Loucy (cell line): ENCODE measurements around the gene SASH1.

Source experiments
- H2AFZ ChIP-seq: fragments of 200-600 bp; sonication (generic); 2 replicates; pipeline ENCODE4 v1.6.0; 2016; ENCODE audit warnings: antibody characterized with exemption, mild to moderate bottlenecking, low read length, moderate library complexity
- H3F3A ChIP-seq: fragments of 200-600 bp; 2 replicates; pipeline ENCODE4 v1.6.0; 2016; ENCODE audit warnings: antibody characterized with exemption, low read depth, mild to moderate bottlenecking
- H3K27me3 ChIP-seq: fragments of 200-600 bp; sonication (generic); 2 replicates; pipeline ENCODE4 v1.6.1; 2014; ENCODE audit warnings: low read length, mild to moderate bottlenecking; ENCODE audit not compliant: insufficient read depth, poor library complexity, severe bottlenecking
- H3K36me3 ChIP-seq: fragments of 200-600 bp; sonication (generic); 2 replicates; pipeline ENCODE4 v1.6.1; 2016; ENCODE audit warnings: low read length; ENCODE audit not compliant: insufficient read depth
- H3K4me1 ChIP-seq: fragments of 200-600 bp; sonication (generic); 2 replicates; pipeline ENCODE4 v1.5.1; 2014; ENCODE audit warnings: low read length, mild to moderate bottlenecking; ENCODE audit not compliant: insufficient read depth, poor library complexity, severe bottlenecking
- H3K4me2 ChIP-seq: fragments of 200-600 bp; sonication (generic); 2 replicates; pipeline ENCODE4 v1.6.0; 2014; ENCODE audit warnings: antibody characterized with exemption, low read length, low read depth, mild to moderate bottlenecking; ENCODE audit not compliant: poor library complexity, severe bottlenecking
- H3K4me3 ChIP-seq: fragments of 200-600 bp; sonication (generic); 2 replicates; pipeline ENCODE4 v1.5.1; 2014; ENCODE audit warnings: low read length, mild to moderate bottlenecking, mixed read lengths; ENCODE audit not compliant: poor library complexity, severe bottlenecking
- H3K79me2 ChIP-seq: fragments of 200-600 bp; sonication (generic); 2 replicates; pipeline ENCODE4 v1.6.1; 2014; ENCODE audit warnings: low read length; ENCODE audit not compliant: insufficient read depth
- H3K9ac ChIP-seq: fragments of 200-600 bp; sonication (generic); 2 replicates; pipeline ENCODE4 v1.6.0; 2014; ENCODE audit warnings: mild to moderate bottlenecking, low read depth, low read length, moderate library complexity; ENCODE audit not compliant: poor library complexity, severe bottlenecking
- H3K9me2 ChIP-seq: fragments of 200-600 bp; sonication (generic); replicated peaks from 2 replicates; pipeline ENCODE4 v1.6.1; 2016; ENCODE audit warnings: low read depth, low read length, mixed read lengths
- H3K9me3 ChIP-seq: fragments of 200-600 bp; sonication (generic); 2 replicates; pipeline ENCODE4 v1.6.1; 2014; ENCODE audit warnings: mild to moderate bottlenecking, antibody characterized with exemption, low read length, low read depth; ENCODE audit not compliant: insufficient read depth
- H4K20me1 ChIP-seq: fragments of 200-600 bp; sonication (generic); 2 replicates; pipeline ENCODE4 v1.6.0; 2014; ENCODE audit warnings: antibody characterized with exemption, low read length, mild to moderate bottlenecking; ENCODE audit not compliant: insufficient read depth, poor library complexity, severe bottlenecking
- EZH2phosphoT487 ChIP-seq: fragments of 200-600 bp; IDR thresholded peaks from 2 replicates; pipeline ENCODE4 v1.6.1; 2018; ENCODE audit warnings: antibody characterized with exemption, mild to moderate bottlenecking, moderate library complexity, borderline replicate concordance
- TF ChIP-seq, protein P1 (sequence below): fragments of 200-600 bp; sonication (generic); conservative IDR thresholded peaks from 2 replicates; pipeline ENCODE4 v1.5.1; 2014; ENCODE audit warnings: mild to moderate bottlenecking, antibody characterized with exemption, low read length

The SASH1 gene

DNA sequence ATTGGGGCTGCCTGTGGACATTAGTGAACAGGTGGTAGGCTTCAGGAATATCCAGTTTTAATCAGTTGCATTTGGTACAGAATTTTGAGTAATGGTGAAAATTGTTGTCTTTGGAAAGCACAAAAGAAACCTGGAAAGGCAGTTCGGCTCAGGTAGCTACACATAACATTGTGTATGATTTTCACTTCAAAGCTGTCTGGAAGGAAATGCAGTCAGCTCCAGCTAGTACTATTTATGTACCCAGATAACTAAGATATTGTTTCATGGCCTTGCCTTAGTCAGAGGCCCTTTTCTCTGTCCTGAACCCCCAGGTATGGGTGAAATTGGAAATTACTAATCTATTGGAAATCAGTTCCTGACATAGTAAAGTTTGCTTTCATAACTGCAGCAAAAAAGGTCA lies 208.6 kb downstream of the SASH1 start:
- no peak overlapping the region for H3K4me2 ChIP-seq
- H3K79me2 ChIP-seq = no peaks in the 10 kb centered on the region

DNA sequence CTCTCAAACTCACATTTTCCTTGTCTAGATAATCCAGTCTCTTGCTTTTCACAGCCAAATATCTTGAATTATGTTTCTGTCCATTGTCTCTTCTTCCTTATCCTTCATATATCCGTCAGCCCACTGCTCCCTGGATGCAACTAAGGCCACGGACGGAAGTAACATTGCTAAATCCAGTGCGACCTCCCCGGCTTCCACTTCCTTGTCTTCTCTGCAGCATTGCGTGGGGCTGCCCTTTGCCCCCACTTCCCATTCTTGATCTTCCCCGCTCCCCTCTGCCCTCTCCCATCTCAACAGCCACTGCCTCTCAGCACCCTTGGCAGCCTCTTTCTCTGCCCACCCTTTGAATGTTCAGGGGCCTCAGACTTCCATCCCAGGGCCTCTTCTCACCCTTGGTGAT lies 213.8 kb downstream of the SASH1 start:
- Histone ChIP-seq H3K79me2 (no peaks in the 10 kb centered on the region), H4K20me1 (no peaks in the 10 kb centered on the region), H3K27me3 (no peaks in the 10 kb centered on the region), H3K4me3 (no peak overlapping the region), H3K36me3 (no peaks in the 10 kb centered on the region), H3K4me1 (peaks cover 13% of the 10 kb centered on the region), H3K9ac (no peak overlapping the region), H2AFZ (no peak overlapping the region), H3K4me2 (no peak overlapping the region), H3K9me3 (no peaks in the 10 kb centered on the region), H3K9me2 (no peaks in the 10 kb centered on the region), H3F3A (peaks cover 4% of the 10 kb centered on the region; the same call in 1 of the 2 replicates)
- TF ChIP-seq EZH2phosphoT487 = no peak
- TF ChIP-seq, protein P1, sequence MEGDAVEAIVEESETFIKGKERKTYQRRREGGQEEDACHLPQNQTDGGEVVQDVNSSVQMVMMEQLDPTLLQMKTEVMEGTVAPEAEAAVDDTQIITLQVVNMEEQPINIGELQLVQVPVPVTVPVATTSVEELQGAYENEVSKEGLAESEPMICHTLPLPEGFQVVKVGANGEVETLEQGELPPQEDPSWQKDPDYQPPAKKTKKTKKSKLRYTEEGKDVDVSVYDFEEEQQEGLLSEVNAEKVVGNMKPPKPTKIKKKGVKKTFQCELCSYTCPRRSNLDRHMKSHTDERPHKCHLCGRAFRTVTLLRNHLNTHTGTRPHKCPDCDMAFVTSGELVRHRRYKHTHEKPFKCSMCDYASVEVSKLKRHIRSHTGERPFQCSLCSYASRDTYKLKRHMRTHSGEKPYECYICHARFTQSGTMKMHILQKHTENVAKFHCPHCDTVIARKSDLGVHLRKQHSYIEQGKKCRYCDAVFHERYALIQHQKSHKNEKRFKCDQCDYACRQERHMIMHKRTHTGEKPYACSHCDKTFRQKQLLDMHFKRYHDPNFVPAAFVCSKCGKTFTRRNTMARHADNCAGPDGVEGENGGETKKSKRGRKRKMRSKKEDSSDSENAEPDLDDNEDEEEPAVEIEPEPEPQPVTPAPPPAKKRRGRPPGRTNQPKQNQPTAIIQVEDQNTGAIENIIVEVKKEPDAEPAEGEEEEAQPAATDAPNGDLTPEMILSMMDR = no peak

More for the DNA sequence above, 208.6 kb downstream of the SASH1 start:
- no peak for TF ChIP-seq EZH2phosphoT487
- TF ChIP-seq, protein P1 = no peak
- Histone ChIP-seq H3K9ac (no peak overlapping the region), H3F3A (peaks cover 4% of the 10 kb centered on the region; the same call in 1 of the 2 replicates), H3K27me3 (no peaks in the 10 kb centered on the region), H2AFZ (no peak overlapping the region), H3K9me3 (no peaks in the 10 kb centered on the region), H3K9me2 (no peaks in the 10 kb centered on the region), H3K36me3 (no peaks in the 10 kb centered on the region), H3K4me1 (peaks cover 6% of the 10 kb centered on the region), H4K20me1 (no peaks in the 10 kb centered on the region), H3K4me3 (no peak overlapping the region)

DNA sequence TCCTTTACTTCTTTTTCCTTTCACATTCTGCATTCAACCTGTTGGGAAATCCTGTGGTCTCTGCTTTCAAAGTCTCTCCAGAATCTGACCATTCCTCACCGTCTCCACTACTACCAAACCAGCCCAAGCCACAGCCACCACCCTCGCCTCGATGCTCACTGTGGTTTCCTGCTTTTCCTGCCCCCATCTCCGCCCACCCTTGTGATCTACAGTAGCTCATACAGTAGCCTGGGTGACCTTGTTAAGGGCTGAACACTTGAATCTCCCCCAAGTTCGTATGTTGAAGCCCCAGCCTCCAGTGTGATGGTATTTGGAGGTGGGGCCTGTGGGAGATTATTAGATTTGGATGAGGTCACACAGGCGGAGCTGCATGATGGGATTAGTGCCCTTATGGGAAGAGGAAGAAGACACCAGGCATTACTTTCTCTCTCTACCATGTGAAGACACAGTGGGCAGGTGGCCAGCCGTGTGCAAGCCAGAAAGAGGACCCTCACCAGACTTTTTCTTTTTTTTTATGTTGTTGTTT lies 215.2 kb downstream of the SASH1 start:
- Histone ChIP-seq H3K79me2 (no peaks in the 10 kb centered on the region), H3K4me2 (peak overlapping the region; percentile 70), H3K4me1 (peaks cover 13% of the 10 kb centered on the region), H4K20me1 (no peaks in the 10 kb centered on the region), H3K36me3 (no peaks in the 10 kb centered on the region), H3F3A (no peaks in the 10 kb centered on the region; the same call in 1 of the 2 replicates), H3K27me3 (no peaks in the 10 kb centered on the region), H2AFZ (0 out of 2 replicates have a peak overlapping the region, but pooled peaks have one; percentile 8), H3K4me3 (peak overlapping the region; percentile 44), H3K9ac (no peak overlapping the region), H3K9me3 (no peaks in the 10 kb centered on the region), H3K9me2 (no peaks in the 10 kb centered on the region)
- no peak for TF ChIP-seq EZH2phosphoT487

DNA sequence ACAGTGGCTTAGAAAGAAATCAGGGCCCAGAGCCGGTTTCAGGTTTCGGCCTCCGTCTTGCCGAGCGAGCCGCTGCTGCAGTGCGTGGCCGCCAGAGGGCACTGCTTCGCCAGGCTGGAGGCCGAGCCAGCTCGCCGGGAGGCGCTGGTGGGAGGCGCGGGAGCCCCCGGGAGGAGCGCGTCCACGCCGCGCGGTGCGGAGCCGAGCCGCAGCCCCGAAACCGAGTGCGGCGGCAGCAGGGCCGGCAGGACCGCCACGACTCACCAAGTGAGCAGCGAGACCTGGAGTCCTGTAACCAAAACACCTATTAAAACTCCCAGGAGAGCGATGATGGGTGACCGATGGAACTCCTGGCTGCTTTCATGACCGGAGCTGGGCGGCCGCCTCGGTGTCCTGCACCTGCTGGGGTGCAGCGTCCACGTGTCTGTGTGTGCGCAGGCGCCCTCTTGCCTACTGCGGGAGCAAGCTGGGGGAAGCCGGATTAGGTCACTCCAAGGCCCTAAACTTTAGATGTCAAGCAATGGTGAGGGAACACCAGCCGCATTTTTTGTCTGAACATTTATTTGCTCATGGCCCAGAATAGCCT lies 217.3 kb downstream of the SASH1 start:
- peak overlapping the region; percentile 74 for H2AFZ ChIP-seq
- H3K9me2 ChIP-seq = no peaks in the 10 kb centered on the region
- no peak overlapping the region for H3K9ac ChIP-seq
- no peaks in the 10 kb centered on the region for H4K20me1 ChIP-seq
- no peak for TF ChIP-seq EZH2phosphoT487
- TF ChIP-seq, protein P1 = peak; percentile 85
- no peaks in the 10 kb centered on the region for H3K9me3 ChIP-seq
- peak overlapping the region; percentile 71 for H3K4me2 ChIP-seq
- H3F3A ChIP-seq = no peaks in the 10 kb centered on the region; the same call in 1 of the 2 replicates
- peak overlapping the region; percentile 64 for H3K4me3 ChIP-seq
- H3K79me2 ChIP-seq = no peaks in the 10 kb centered on the region
- no peaks in the 10 kb centered on the region for H3K36me3 ChIP-seq
- no peaks in the 10 kb centered on the region for H3K27me3 ChIP-seq
- H3K4me1 ChIP-seq = peaks cover 13% of the 10 kb centered on the region
